Type B pancreatic cell (in vitro differentiated cells): ENCODE measurements around the gene CTNNA3. TPM values are rescaled to one million over a fixed set of nuclear protein-coding genes. Genes with fewer than 3 reads are reported as not detected.

Source experiments
- DNase-seq: peaks from one replicate; pipeline ENCODE4 v3.0.0; 2021; ENCODE audit warnings: mixed read lengths; ENCODE audit not compliant: unreplicated experiment; ENCODE audit errors: extremely low spot score
- H3K27ac Mint-ChIP-seq: 2 replicates; pipeline ENCODE4 v1.8.0; 2021; ENCODE audit warnings: mild to moderate bottlenecking, mixed read lengths
- H3K27me3 Mint-ChIP-seq: 2 replicates; pipeline ENCODE4 v1.8.0; 2021; ENCODE audit warnings: mixed read lengths
- H3K36me3 Mint-ChIP-seq: 2 replicates; pipeline ENCODE4 v1.8.0; 2021; ENCODE audit warnings: mixed read lengths
- H3K4me1 Mint-ChIP-seq: one replicate; pipeline ENCODE4 v1.8.0; 2021; ENCODE audit warnings: mixed read lengths; ENCODE audit not compliant: unreplicated experiment
- H3K4me3 Mint-ChIP-seq: 2 replicates; pipeline ENCODE4 v1.8.0; 2021; ENCODE audit warnings: mild to moderate bottlenecking, mixed read lengths
- H3K9me3 Mint-ChIP-seq: 2 replicates; pipeline ENCODE4 v1.8.0; 2021; ENCODE audit warnings: mixed read lengths
- total RNA-seq: library from RNA; stranded (reverse); gene quantifications from 2 replicates; pipeline ENCODE4 v1.2.1, GENCODE V29; 2021; ENCODE audit warnings: low replicate concordance
- TF ChIP-seq, protein P1 (sequence below): fragments of 200-600 bp; sonication (generic); conservative IDR thresholded peaks from 2 replicates; pipeline ENCODE4 v1.5.0; 2021; ENCODE audit warnings: antibody characterized with exemption, mild to moderate bottlenecking

CTNNA3 gene
- total RNA-seq, 1 donor from 2014 or later, result 2.6 TPM

DNA sequence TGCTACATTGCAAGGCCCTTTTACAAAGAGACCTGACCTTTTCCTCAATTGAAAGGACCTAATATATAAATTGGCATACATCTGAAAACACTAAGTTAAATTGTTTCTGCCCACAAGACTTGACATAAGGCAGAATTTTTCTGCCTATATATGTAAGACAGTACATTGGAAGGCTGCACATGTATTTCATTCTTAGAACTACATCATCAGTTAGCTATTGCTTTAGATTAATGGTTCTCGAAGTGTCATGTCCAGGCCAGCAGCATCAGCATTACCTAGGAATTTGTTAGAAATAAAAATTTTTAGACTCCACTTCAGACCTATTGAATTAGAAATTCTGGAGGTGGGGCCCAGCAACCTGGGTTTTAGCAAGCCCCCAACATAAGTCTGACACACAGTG, 396.2 kb downstream of the CTNNA3 start:
- Mint-ChIP-seq H3K36me3 (no peaks in the 10 kb centered on the region), H3K27me3 (no peaks in the 10 kb centered on the region), H3K27ac (no peak overlapping the region), H3K4me1 (peaks cover 5% of the 10 kb centered on the region), H3K4me3 (no peak overlapping the region), H3K9me3 (no peaks in the 10 kb centered on the region)
- no peak for DNase-seq
- TF ChIP-seq, protein P1, sequence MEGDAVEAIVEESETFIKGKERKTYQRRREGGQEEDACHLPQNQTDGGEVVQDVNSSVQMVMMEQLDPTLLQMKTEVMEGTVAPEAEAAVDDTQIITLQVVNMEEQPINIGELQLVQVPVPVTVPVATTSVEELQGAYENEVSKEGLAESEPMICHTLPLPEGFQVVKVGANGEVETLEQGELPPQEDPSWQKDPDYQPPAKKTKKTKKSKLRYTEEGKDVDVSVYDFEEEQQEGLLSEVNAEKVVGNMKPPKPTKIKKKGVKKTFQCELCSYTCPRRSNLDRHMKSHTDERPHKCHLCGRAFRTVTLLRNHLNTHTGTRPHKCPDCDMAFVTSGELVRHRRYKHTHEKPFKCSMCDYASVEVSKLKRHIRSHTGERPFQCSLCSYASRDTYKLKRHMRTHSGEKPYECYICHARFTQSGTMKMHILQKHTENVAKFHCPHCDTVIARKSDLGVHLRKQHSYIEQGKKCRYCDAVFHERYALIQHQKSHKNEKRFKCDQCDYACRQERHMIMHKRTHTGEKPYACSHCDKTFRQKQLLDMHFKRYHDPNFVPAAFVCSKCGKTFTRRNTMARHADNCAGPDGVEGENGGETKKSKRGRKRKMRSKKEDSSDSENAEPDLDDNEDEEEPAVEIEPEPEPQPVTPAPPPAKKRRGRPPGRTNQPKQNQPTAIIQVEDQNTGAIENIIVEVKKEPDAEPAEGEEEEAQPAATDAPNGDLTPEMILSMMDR, result no peak

DNA sequence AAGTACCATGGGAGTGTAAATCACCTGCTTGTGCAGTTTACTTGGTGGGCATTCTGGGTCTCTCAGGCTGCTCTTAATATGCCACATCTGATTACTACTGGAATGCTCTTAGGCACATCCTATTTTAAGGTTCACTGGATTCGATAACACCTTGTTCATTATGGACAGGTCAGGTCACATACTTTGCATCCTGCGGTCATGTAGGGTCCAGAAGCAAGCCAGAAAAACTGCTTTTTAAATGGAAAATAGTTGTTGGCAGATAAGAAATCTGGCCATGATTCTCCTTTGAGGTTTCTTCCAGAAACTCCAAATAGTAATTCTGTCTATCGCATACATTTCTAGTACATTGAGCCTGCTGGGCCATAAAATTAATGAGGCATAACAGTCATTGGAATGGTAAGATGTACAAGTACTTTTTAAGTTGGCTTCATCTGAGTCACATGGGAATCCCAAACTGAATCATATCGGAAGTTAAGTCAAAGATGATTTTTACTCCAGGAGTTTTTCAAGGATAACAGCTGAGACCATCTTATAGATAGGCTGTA, 398.3 kb downstream of the CTNNA3 start:
- Mint-ChIP-seq H3K4me1 (peaks cover 5% of the 10 kb centered on the region), H3K36me3 (no peaks in the 10 kb centered on the region), H3K27me3 (no peaks in the 10 kb centered on the region), H3K27ac (no peak overlapping the region), H3K4me3 (no peak overlapping the region), H3K9me3 (no peaks in the 10 kb centered on the region)
- no peak for DNase-seq
- TF ChIP-seq, protein P1, result no peak

DNA sequence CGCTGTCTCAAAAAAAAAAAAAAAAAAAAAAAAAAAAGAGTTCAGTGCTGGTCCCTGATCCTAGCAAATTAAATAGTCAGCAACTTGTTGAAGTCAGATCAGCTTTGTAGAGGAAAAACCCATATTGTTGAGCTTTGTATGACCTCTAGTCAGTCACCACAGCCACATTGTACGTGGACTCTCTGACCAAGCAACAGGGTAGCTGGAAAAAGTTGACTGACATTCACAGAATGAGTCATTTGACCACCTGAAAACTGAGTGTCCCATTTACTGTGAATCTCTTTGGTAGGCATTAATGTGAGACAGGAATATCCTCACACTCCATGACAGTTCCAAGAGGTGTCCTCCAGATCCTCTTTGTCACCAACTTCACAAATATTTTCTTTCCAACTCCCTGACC, 399.1 kb downstream of the CTNNA3 start:
- DNase-seq, result no peak
- Mint-ChIP-seq H3K4me3 (no peak overlapping the region), H3K27ac (no peak overlapping the region), H3K4me1 (peaks cover 5% of the 10 kb centered on the region), H3K36me3 (no peaks in the 10 kb centered on the region), H3K9me3 (peaks cover 6% of the 10 kb centered on the region), H3K27me3 (no peaks in the 10 kb centered on the region)
- TF ChIP-seq, protein P1, result no peak

DNA sequence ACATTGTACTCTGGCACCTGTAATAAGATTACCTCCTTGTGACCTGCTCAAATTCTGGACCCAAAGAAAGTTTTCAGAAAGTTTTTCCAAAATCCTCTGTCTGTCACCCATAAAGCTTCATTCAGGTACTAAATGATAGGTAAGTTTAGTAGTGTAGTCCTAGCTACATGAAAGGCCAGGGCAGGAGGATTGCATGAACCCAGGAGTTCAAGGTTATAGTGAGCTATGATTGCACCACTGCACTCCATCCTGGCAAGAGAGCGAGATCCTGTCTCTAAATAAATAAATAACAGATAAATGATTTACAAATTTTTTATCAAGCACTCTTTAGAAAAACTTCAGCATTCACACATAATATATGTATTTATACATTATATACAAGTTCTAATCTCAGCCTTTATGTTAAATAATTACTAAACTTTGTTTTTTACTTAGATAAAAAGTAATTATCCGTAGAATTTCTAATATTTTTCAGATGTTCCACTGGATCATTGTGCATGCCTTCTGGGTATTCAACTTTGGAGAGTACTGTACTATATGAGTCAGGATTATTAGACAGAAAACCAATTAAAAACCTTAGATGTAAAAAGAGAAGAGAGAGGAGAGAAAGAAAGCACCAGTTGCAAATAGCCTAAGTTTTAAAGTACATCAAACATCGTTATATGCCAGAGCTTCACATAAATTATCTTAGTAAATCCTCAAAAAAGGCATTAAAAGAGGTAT, 407.1 kb downstream of the CTNNA3 start:
- Mint-ChIP-seq H3K4me1 (peaks cover 6% of the 10 kb centered on the region), H3K36me3 (no peaks in the 10 kb centered on the region), H3K4me3 (no peak overlapping the region), H3K27ac (no peak overlapping the region), H3K27me3 (no peaks in the 10 kb centered on the region), H3K9me3 (peaks cover 6% of the 10 kb centered on the region)
- TF ChIP-seq, protein P1, result no peak
- DNase-seq, result no peak

DNA sequence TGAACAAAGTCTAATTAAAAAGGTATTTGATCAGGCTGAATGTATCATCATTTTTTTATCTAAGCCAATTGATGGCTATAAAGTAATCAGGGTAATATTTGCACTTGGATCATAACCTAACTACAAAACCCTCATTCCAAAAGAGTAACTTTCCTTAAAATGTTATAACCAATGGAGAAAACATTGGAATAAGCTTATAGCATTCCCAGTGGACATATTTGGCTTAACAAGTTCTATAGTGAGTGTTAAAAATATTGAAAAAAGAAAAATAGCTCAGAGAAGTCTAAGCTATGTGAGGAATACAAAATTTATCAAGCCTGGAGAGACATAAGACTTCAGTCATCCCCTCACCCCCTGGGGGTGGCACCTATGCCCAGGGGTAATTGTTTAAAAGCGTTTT, 411.4 kb downstream of the CTNNA3 start:
- Mint-ChIP-seq H3K27ac (no peak overlapping the region), H3K4me1 (peaks cover 13% of the 10 kb centered on the region), H3K9me3 (peaks cover 9% of the 10 kb centered on the region), H3K36me3 (peaks cover 3% of the 10 kb centered on the region), H3K27me3 (no peaks in the 10 kb centered on the region), H3K4me3 (no peak overlapping the region)
- TF ChIP-seq, protein P1, result peak; percentile 49
- DNase-seq, result no peak
